ENCODE data around the gene MEX3A.
"Not testable (repeated sequence)": the region's sequence is repeated elsewhere in the genome, so short reads cannot be mapped to it uniquely, and the experiment has no call there.

MEX3A gene

DNA sequence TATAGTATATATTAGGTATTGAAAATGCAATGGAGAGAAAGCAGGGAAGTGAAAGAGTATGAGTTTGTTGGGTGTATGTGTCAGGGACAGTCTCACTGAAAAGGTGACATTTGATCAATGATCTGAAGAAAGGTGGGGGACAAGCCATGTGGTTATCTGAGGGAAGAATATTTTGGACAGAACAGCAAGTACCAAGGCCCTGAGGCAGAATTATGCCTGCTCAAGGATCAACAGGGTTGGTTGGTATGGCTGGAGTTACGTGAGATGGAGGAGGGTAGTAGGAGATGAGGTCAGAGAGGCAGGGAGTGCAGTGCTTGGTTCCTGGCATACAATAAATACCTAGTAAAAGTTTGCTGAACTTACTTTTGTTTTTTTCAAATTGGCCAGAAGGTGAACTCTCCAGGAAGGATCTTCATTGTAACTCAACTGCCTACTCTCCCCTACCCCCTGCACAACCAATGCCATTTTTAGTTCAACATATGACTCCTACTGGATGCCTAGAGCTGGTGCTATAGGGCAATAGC lies 25.9 kb downstream of the MEX3A start:
- DNase-seq (ENCODE audit: extremely low read depth in 1 of 2, low read depth in 1 of 2): no peak

DNA sequence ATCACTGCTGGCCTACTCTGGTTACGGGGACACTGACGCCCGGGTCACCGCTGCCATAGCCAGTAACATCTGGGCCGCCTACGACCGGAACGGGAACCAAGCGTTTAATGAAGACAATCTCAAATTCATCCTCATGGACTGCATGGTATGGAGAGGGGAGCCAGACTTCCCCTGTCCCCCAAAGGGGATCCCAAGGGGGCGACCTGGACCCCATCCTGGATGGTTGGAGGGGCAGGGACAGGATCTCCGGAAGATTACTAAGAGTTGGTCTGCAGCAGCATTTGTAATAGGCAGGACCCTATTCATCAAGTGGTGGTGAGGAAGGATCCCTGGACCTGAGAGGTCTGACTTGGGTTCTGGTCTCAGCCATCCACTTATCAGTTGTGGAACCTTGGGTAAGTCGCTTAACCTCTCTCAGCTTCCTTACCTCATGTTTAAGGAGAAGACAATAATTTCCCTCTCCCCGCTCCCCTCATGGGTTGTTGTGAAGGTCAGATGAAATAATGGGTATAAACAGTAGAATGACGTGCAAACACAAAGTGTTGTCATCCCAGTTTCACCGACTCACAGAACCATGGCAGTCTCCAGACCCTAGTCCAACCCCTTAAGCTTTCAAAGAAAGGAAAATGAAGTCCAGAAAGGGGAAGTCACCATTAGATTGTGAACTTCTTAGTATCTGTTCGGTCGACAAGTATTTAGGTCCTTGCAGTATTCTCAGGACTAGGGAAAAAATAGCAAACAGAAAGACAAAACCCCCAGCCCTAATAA lies 26.8 kb downstream of the MEX3A start:
- DNase-seq (ENCODE audit: extremely low read depth in 1 of 2, low read depth in 1 of 2): no peak

DNA sequence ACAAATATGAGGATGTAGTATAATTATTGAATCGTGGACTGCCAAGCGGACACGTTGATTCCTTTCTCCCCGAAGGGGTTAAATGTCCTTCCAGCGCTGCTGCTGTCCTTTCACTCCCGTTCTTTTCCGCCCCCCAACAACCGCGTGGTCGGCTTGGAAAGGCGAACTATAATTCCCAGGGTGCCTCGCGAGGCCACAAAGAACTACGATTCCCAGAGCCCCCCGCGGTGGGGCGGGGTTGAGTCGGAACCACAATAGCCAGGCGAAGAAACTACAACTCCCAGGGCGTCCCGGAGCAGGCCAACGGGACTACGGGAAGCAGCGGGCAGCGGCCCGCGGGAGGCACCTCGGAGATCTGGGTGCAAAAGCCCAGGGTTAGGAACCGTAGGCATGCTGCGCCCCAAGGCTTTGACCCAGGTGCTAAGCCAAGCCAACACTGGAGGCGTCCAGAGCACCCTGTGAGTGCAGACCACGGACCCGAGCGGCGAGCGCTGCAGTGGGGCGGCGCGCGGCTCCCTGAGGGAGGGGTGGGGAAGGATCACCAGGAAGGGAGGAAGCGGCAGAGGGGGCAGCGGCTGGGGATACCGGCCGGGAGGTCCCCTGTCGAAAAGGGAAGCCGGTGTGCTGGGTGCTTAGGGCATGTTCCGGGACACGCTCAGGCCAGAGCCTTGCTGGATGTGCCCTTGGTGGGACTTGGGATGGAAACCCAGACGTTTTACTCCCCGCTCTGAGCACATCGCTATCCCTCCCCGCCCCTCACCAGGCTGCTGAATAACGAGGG lies 27.6 kb downstream of the MEX3A start, which contains the start of gene LAMTOR2:
Gene LAMTOR2 (plus strand): TSS at position 283 of the 781 bp plus-strand sequence. CDS start 108 bp downstream, at position 391.
- DNase-seq (ENCODE audit: extremely low read depth in 1 of 2, low read depth in 1 of 2): peak; percentile 77 to 92

DNA sequence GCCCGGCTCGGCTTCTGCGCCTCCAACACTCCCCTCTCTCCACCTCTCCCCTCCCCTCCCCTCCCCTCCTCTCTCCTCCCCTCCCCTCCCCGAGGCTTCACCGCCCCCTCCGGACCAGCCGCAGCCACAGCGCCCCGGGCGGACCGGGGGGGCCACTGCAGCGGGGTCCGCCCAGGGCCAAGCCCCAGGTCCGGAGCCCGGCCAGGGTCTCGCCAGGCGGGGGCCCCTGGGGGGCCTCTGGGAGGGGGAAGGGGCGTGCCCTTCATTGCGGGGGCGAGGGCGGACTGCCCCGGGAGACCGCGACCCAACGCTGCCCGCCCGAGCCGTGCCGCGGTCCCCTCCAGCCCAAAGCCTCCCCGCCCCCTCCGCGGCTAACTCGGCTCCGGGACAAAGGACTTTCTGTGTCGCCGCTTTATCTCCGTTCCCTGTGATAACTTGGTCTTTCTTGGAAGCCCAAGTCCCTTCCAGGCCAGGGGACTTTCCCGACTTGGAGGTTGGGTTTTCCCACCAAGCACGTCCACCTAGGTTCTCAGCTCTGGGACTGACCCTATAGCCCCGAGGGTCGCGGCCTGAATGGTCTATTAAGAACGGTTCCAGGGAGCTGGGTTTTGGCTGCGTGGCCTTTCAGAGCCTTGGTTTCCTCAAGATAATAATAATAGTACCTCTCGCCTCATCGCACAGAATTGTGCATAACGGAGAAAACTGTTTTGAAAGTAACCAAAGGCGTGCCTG lies 28.3 kb downstream of the MEX3A start, which contains the start of gene UBQLN4:
Gene UBQLN4 (minus strand): TSS at position 31 of the 732 bp plus-strand sequence. CDS start 97 bp downstream, outside the sequence.
- DNase-seq (ENCODE audit: extremely low read depth in 1 of 2, low read depth in 1 of 2): peak; percentile 57 to 77

DNA sequence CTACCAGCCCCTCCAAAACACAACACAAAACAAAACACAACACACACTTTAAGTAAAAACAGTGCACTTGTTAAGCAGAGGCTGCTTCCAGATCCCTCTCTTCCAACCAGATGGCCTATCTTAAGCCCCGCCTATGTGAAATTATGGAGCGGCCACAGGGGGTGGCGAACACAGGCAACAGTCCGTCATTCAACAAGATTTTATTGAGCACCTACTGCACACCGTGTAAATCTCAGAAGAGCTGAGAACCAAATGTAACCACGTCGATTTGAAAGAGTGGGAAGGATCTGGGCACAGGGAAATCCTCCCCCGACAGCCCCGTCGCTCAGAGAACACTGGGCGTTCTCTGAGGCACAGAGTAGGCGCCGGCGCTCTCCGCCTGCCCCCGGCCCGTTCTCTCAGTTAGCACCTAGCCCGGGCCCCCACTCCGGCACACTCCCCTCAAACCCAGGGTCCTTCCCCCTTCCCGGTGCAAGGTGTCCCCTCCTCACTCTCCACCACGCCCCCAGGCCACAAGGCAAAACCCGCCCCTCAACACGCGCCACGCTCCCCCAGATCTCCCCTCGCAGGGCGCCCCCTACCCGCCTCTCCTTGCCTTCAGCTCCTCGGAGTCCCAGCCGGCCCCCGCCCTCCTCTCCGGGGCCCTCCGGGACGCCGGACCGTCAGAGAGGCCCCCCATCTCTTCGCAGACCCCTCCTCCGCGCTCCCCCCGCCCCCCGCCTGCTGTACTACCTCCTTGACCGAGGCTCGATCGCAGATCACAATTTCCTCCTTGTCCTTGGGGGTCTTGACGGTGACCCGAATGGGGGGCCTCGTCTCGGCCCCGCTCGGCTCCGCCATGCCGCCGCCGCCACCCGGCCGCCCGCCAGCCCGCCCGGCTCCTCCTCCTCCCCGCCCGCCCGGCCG lies 29.1 kb downstream of the MEX3A start:
- peak; percentile 24 to 56 for DNase-seq (ENCODE audit: extremely low read depth in 1 of 2, low read depth in 1 of 2)

DNA sequence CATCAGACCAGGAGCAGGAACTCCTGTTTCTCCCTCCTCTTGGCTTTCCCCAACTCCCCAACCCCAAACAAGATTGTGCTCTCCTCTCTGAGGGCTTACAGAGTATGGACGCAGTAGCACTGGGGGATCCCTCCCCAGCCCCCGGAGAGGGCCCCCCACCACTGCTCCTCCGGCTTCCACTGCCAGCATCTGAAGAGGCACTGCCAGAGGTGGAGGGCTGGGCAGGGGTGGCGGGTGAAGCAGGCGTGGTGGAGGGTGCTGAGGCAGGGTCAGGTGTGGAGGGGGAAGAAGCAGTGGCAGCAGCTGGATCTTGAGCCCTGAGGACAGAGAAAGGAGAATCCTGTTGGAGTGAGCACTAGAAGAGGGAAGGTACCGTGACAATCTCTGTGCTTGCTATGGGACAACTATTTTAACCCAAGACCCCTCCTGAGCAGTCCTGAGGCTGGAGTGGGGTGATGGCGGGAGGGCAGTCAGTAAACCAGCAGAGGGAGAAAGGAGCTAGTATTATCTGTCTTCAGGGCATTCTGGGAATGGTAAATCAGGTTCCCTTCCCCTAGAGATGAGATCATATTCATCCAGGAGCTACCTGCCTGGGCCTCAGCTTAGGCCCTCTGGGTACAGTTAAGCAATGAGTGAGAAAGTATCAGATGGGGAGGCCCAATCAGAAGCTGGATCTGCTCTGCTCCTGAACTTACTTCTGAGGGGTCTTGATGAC lies 31.1 kb downstream of the MEX3A start:
- no peak for DNase-seq (ENCODE audit: extremely low read depth in 1 of 2, low read depth in 1 of 2)

DNA sequence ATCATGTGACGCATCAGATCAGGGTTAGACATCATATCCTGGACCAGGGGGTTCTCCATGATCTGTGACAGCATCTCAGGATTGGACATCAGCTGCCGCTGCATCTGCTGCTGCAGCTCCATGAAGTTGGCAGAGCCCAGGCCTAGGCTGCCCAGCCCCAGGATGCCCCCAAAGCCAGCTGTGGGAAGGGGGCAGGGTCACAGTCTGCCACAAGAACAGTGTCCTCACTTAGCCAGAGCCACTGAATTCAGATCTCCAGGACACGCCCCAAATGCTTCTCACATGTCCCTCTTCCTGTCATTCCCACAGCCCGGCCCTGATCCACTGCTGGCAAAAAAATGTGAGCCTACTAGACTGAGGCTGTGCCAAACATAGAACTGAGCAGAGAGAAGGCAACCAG lies 31.9 kb downstream of the MEX3A start:
- no peak for DNase-seq (ENCODE audit: extremely low read depth in 1 of 2, low read depth in 1 of 2)

DNA sequence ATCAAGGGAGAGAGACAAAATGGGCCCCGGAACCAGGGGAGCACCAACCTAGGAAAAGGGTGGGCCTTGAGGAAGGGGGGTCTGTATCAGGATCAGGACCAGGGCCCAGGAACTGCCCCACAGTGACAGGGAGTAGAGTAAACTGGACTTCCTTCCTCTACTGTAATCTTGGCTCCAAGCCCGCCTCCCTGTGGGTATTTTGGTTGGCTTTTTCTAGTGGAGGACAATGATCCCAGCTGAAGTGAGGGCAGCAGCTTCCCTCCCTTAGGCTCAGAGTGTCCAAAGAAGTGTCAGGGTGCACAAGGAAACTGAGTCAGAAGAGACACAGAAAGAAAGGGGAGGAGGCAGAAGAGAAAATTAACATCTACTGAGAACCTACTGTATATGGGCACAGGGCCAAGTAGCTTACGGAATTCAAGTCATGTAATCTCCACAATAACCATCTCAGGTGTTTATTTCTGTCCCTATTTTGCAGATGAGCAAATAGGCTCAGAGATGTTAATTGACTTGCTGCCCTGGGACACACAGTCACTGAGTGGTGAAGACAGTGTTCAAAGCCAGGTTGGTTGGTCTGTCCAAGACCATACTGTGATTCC lies 33.5 kb downstream of the MEX3A start:
- no peak for DNase-seq (ENCODE audit: extremely low read depth in 1 of 2, low read depth in 1 of 2)

DNA sequence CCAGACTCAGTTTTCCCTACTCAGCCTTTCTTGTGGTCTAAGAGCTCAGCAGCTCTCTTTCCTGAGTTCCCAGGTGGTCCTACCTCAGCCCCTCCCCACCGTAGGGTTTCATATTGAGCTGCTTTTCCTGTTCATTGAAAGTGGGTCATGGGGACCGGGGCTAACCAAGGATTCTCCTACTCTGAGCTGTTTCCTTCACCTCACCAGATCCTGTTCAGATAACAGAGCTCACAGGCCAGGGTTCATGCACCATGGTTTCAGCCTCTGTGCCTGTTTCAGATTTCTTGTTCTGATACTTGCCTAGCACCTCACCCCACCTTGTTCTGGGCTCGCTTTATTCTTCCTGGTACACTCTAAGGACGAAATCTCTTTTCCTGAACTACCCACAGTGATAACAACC lies 37.2 kb downstream of the MEX3A start:
- DNase-seq (ENCODE audit: extremely low read depth in 1 of 2, low read depth in 1 of 2): no peak

DNA sequence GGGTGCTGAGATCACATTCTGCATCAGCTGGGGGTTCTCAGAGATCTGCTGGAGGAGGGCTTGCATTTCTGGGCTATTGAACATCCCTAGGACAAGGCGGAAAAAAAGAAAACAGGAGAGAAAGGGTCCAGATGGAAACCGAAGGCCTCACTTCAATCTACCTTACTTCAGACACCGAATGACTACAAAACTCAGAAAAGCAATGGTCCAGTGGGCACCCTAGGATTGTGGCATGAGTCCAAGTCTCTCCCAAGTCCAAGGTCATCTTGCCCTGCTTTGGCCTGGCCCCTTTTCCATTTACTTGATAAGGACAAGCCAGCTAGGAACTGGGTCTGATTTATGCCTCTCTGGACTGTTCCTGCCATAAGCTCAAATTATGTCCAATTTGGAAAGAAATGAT lies 39.4 kb downstream of the MEX3A start:
- DNase-seq (ENCODE audit: extremely low read depth in 1 of 2, low read depth in 1 of 2): no peak

DNA sequence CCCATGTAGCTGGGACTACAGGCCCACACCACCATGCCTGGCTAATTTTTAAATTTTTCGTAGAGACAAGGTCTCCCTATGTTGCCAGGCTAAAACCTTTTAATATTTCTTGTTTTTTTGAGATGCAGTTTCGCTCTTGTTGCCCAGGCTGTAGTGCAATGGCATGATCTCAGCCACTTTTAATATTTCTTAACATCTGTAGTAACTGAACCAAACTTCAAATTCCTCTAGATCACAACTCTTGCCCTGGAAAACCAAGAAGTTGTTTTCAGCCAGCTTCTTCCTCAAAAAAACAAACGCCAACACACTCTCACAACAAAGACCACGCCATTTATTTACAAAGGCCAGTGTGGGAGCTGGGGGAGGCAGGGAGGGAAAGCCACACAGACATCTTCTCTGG lies 47.3 kb downstream of the MEX3A start:
- DNase-seq (ENCODE audit: extremely low read depth in 1 of 2, low read depth in 1 of 2): not testable (repeated sequence)

DNA sequence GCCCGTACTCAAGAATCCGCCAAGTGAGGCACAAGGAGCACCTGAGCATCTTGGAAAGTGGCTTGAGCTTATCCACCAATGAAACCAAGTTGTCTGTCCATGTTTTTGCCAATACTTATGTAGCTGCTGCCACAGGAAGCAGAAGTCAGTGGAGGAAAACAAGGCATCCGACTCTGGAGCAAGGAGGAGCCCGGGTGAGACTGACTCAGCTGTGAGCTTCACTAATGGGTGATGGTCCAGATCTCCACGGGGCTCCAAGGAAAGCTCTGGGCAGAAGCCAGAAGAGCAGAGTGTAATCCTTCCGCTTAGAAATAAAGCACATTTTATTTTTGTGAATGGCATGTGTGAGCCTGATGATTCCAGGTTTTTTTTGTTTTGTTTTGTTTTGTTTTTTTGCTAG lies 49.3 kb downstream of the MEX3A start:
- DNase-seq (ENCODE audit: extremely low read depth in 1 of 2, low read depth in 1 of 2): no peak

DNA sequence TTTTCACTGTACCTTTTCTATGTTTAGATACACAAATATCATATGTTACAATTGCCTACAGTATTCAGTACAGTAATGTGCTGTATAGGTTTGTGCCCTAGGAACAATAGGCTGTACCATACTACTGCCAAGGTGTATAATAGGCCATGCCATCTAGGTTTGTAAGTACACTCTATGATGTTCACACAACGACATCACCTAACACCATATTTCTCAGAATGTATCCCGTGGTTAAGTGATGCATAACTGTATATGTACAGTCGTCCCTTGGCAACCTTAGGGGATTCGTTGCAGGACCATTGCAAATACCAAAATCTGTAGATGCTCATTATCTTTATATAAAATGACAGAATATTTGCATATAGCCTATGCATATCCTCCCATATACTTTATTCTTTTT lies 55.7 kb downstream of the MEX3A start:
- no peak for DNase-seq (ENCODE audit: extremely low read depth in 1 of 2, low read depth in 1 of 2)

DNA sequence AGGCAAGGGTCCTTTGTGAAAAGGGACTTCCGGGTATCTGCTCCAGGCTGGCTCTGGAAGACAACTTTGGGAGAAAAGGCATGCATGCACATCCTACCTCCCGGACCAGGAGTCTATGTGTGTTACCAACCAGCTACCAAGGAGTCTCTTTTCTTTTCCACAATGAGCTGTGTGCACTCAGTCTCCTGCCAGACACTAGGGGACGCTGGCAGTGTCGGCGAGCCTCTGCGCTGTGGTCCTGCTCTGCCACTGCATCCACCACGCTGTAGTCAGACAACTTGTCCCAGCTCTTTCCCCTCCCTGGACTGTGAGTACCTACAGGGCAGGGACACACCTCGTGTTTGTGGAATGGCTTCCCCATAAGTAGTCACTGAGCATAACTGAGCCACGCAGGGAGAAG lies 56.4 kb downstream of the MEX3A start:
- no peak for DNase-seq (ENCODE audit: extremely low read depth in 1 of 2, low read depth in 1 of 2)

DNA sequence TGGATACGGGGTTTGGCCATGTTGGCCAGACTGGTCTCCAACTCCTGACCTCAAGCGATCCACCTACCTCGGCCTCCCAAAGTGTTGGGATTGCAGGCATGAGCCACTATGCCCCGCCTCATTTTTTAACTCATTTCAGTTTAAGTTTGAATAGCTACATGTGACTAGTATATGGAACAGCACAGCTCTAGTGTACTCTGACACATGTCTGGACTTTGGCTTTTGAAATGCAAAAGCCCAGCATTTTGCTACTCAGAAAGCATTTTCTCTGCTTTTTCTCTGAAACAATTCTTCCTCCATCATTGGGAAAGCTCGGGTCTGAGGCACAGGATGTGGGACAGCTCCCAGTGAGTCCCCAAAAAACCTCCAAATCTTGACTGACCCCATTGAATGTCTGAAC lies 57.5 kb downstream of the MEX3A start:
- no peak for DNase-seq (ENCODE audit: extremely low read depth in 1 of 2, low read depth in 1 of 2)
